Upper lobe of left lung (tissue), 6 donors: Measurements from ENCODE around the gene TTC21B. TPM values are rescaled to one million over a fixed set of nuclear protein-coding genes. Genes with fewer than 3 reads are reported as not detected.

Source experiments
- ATAC-seq, 2 donors: fragments of 200-7000 bp; cut with Tn5 transposase; one replicate each; pipeline ENCODE4 v1.9.1; 2022; ENCODE audit warnings: mild to moderate bottlenecking in 2 of 2, moderate library complexity in 2 of 2; ENCODE audit not compliant: low FRiP score in 2 of 2
- DNase-seq, 2 donors: peaks; one replicate each; pipeline ENCODE4 v3.0.0-alpha.2; 2019 to 2020
- H3K27ac ChIP-seq, 4 donors: fragments of 200-600 bp; sonication (generic); one replicate each; pipeline ENCODE4 v1.5.1; 2016 to 2019
- H3K27me3 ChIP-seq, 4 donors: fragments of 200-600 bp; sonication (generic); one replicate each; pipeline ENCODE4 v1.5.1; 2017 to 2019
- H3K36me3 ChIP-seq, 4 donors: fragments of 200-600 bp; sonication (generic); one replicate each; pipeline ENCODE4 v1.5.1; 2016 to 2019
- H3K4me1 ChIP-seq, 4 donors: fragments of 200-600 bp; sonication (generic); one replicate each; pipeline ENCODE4 v1.5.1; 2018 to 2019
- H3K4me3 ChIP-seq, 4 donors: fragments of 200-600 bp; sonication (generic); one replicate each; pipeline ENCODE4 v1.5.1; 2017 to 2019; ENCODE audit warnings: mild to moderate bottlenecking in 2 of 4, moderate library complexity in 1 of 4
- H3K9me3 ChIP-seq, 4 donors: fragments of 200-600 bp; sonication (generic); one replicate each; pipeline ENCODE4 v1.5.1; 2018 to 2019
- EP300 ChIP-seq, 4 donors: sonication (generic); formaldehyde crosslinking; IDR thresholded peaks; one replicate each; pipeline ENCODE4 v1.5.1; 2017; ENCODE audit warnings: antibody characterized with exemption in 4 of 4, control low read depth in 2 of 4
- POLR2A ChIP-seq, 4 donors: fragments of 450-650 bp; IDR thresholded peaks; one replicate each; pipeline ENCODE4 v1.5.1; 2016 to 2017; ENCODE audit warnings: antibody characterized with exemption in 4 of 4, mild to moderate bottlenecking in 2 of 4
- POLR2AphosphoS5 ChIP-seq, 2 donors: sonication (generic); formaldehyde crosslinking; IDR thresholded peaks; one replicate each; pipeline ENCODE4 v1.5.1; 2017; ENCODE audit warnings: antibody characterized with exemption in 2 of 2
- WGBS, 2 donors: methylation state at CpG; one replicate each; pipeline ENCODE4 v1.1.5; 2017 to 2018; 5-methylcytosine and 5-hydroxymethylcytosine counted together
- total RNA-seq, 6 donors: library from RNA; depleted of rRNA in 4 of 6; stranded (reverse); fragments of >200 nt in 4 of 6; gene quantifications; one replicate each; pipeline versions ENCODE4 v1.1.0 to v1.2.1, GENCODE V29; 2016 to 2021
- TF ChIP-seq, protein P1 (sequence below), 6 experiments: fragments of 450-650 bp in 4 of 6; fragments of 200-600 bp in 2 of 6; sonication (generic) in 2 of 6; IDR thresholded peaks; one replicate each; pipeline ENCODE4 v1.5.1; 2016 to 2019; ENCODE audit warnings: antibody characterized with exemption in 6 of 6
- donor health status: DM: no; HTN: no; CAD: no; lungs with moderate emphysema.
- donor health status: DM: no; HTN: yes; CAD: no; lungs with severe emphysema.

The TTC21B gene
- total RNA-seq, 6 donors from 2014 or later, result 14.6 to 150 (median 36.5) TPM

DNA sequence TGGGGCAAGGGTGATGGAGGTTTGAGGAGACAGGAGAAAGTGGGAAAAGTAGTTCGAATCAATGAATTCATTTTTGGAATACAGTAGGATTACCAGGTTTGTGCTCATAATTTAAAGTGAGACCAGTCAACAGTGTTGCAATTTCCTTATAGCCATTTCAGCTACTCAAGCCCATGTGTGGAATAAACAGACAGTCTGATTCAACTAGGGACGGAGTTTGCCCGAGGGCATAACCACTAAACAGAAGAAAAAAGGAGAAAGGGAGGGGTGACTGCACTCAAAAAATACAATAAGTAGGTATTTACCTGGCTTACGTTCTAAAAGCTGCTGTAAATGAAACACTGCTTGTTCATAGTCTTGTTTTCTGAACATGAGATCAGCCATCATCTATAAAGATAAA lies 55.2 kb downstream of the TTC21B start:
- Histone ChIP-seq H3K4me1 (peaks cover 3 to 12% (median 9%) of the 10 kb centered on the region in 4 donors), H3K4me3 (no peak overlapping the region), H3K27ac (no peak overlapping the region), H3K36me3 (peaks cover 0 to 73% (median 24%) of the 10 kb centered on the region in 4 donors), H3K9me3 (no peaks in the 10 kb centered on the region), H3K27me3 (no peaks in the 10 kb centered on the region)
- ATAC-seq (no peak), DNase-seq (no peak)
- TF ChIP-seq EP300 (IDR thresholded peaks at IDR 0.05) (no peak), POLR2A (IDR thresholded peaks at IDR 0.05) (no peak), POLR2AphosphoS5 (IDR thresholded peaks at IDR 0.05) (no peak)
- TF ChIP-seq, protein P1, sequence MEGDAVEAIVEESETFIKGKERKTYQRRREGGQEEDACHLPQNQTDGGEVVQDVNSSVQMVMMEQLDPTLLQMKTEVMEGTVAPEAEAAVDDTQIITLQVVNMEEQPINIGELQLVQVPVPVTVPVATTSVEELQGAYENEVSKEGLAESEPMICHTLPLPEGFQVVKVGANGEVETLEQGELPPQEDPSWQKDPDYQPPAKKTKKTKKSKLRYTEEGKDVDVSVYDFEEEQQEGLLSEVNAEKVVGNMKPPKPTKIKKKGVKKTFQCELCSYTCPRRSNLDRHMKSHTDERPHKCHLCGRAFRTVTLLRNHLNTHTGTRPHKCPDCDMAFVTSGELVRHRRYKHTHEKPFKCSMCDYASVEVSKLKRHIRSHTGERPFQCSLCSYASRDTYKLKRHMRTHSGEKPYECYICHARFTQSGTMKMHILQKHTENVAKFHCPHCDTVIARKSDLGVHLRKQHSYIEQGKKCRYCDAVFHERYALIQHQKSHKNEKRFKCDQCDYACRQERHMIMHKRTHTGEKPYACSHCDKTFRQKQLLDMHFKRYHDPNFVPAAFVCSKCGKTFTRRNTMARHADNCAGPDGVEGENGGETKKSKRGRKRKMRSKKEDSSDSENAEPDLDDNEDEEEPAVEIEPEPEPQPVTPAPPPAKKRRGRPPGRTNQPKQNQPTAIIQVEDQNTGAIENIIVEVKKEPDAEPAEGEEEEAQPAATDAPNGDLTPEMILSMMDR (IDR thresholded peaks at IDR 0.05), result no peak
- WGBS, 2 donors, result 79 to 81% methylated on average over 4 of the region's 4 CpGs

DNA sequence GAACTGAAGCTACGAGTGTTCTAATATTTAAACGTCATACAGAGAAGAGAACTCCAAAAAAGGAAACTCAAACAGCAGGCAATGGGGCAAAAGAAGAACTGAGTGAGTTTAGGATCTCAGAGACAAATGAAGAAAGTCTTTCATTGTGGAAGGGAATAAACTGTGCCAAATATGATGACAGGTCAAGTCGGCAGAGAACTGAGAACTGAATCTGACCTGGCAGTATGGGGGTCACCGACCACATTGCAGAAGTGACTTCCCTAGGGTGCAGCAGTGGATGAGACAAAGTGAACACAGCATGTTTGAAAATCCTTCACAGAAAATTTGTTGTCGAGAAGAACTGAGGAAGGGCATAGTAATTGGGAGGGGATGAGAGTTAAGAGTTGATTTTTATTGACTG lies 55.9 kb downstream of the TTC21B start:
- no peak overlapping the region for H3K27ac ChIP-seq
- peaks cover 0 to 78% (median 24%) of the 10 kb centered on the region in 4 donors for H3K36me3 ChIP-seq
- H3K9me3 ChIP-seq, result no peaks in the 10 kb centered on the region
- peaks cover 3 to 7% (median 6%) of the 10 kb centered on the region in 4 donors for H3K4me1 ChIP-seq
- DNase-seq (no peak), ATAC-seq (peak in 1 of 2 donors; percentile 57)
- WGBS, 2 donors, result 62 to 66% methylated on average over 5 of the region's 5 CpGs
- no peaks in the 10 kb centered on the region for H3K27me3 ChIP-seq
- no peak overlapping the region for H3K4me3 ChIP-seq
- TF ChIP-seq EP300 (IDR thresholded peaks at IDR 0.05), result no peak
- TF ChIP-seq POLR2A (IDR thresholded peaks at IDR 0.05), result no peak
- TF ChIP-seq, protein P1 (IDR thresholded peaks at IDR 0.05), result no peak
- no peak for TF ChIP-seq POLR2AphosphoS5 (IDR thresholded peaks at IDR 0.05)

DNA sequence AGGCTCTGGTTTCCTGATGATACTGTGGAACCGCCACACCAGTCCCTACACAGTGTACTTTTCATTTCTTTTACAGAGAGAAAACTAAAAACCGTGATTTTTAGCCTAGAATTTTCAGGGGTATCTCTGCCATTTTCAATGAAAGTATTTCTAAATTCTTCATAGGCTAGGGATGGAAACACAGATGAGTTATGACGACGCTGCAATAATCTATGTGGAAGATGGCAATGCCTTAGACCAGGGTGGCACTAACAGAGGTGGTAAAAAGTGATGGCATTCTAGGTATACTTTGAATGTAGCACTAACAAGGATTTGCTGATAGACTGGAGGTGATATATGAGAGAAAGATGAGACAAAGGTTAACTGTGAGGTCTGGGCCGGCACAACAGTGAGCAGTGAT lies 56.5 kb downstream of the TTC21B start:
- WGBS, 2 donors, result 94 to 96% methylated on average over 5 of the region's 5 CpGs
- TF ChIP-seq EP300 (IDR thresholded peaks at IDR 0.05) (no peak), POLR2AphosphoS5 (IDR thresholded peaks at IDR 0.05) (no peak), POLR2A (IDR thresholded peaks at IDR 0.05) (no peak)
- TF ChIP-seq, protein P1 (IDR thresholded peaks at IDR 0.05), result no peak
- Histone ChIP-seq H3K4me1 (peaks cover 0 to 2% (median 0%) of the 10 kb centered on the region in 4 donors), H3K27me3 (no peaks in the 10 kb centered on the region), H3K36me3 (peaks cover 0 to 84% (median 24%) of the 10 kb centered on the region in 4 donors), H3K27ac (no peak overlapping the region), H3K4me3 (no peak overlapping the region), H3K9me3 (no peaks in the 10 kb centered on the region)
- ATAC-seq (no peak), DNase-seq (no peak)

DNA sequence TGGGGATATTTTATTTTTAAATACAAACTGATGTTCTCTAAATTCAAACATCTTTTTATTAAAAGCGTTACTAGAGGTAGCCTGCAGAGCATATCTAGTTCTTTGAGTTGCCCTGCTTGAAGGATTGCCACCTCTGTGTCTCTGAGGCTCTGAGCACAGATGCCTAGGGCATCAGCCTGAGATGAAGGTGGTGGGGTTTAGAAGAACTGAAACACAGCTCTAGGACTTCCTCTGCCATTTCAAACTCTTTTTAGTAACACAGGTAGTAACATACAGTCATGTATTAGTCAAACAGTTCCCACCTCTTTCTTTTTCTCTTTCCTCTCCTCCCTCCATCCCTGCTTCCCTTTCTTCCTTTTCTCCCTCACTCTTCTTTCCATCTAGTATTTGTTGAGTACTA lies 57.6 kb downstream of the TTC21B start:
- Histone ChIP-seq H3K9me3 (no peaks in the 10 kb centered on the region), H3K27me3 (no peaks in the 10 kb centered on the region), H3K4me3 (no peak overlapping the region), H3K27ac (no peak overlapping the region), H3K36me3 (peaks cover 0 to 77% (median 20%) of the 10 kb centered on the region in 4 donors), H3K4me1 (no peaks in the 10 kb centered on the region)
- ATAC-seq (no peak), DNase-seq (no peak)
- WGBS, 2 donors, result 93 to 97% methylated on average over 1 of the region's 1 CpG
- TF ChIP-seq POLR2AphosphoS5 (IDR thresholded peaks at IDR 0.05) (no peak), POLR2A (IDR thresholded peaks at IDR 0.05) (no peak), EP300 (IDR thresholded peaks at IDR 0.05) (no peak)
- TF ChIP-seq, protein P1 (IDR thresholded peaks at IDR 0.05), result no peak

DNA sequence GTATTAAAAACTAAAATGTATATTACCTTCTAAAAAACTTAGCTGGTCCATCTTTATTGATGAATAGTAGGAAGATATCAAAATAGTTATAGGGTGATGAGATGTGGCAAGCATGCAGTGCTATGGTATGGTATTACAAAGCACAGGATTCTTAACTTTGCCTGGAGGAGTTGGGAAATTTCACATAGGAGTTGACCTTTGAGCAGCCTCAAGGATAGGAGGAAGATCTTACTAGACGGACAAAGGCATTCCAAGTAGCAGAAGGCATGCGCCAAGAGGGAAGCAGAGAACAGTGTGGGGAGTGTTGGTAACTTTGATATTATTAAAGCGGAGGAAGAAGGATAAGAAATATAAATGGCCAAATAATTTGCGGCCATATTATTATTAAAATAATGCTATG lies 60.0 kb downstream of the TTC21B start:
- 95 to 97% methylated on average over 4 of the region's 4 CpGs for WGBS, 2 donors
- peaks cover 0 to 76% (median 16%) of the 10 kb centered on the region in 4 donors for H3K36me3 ChIP-seq
- no peak for ATAC-seq

More for the DNA sequence above, 60.0 kb downstream of the TTC21B start:
- Histone ChIP-seq H3K4me3 (no peak overlapping the region), H3K27ac (no peak overlapping the region), H3K9me3 (no peaks in the 10 kb centered on the region), H3K27me3 (no peaks in the 10 kb centered on the region), H3K4me1 (peaks cover 0 to 3% (median 0%) of the 10 kb centered on the region in 4 donors)
- DNase-seq, result no peak
- TF ChIP-seq, protein P1 (IDR thresholded peaks at IDR 0.05), result no peak
- TF ChIP-seq EP300 (IDR thresholded peaks at IDR 0.05), result no peak
- TF ChIP-seq POLR2AphosphoS5 (IDR thresholded peaks at IDR 0.05), result no peak
- TF ChIP-seq POLR2A (IDR thresholded peaks at IDR 0.05), result no peak
